Endothelial cell of umbilical vein (primary cell): Measurements from ENCODE around the gene FARP1. TPM values are rescaled to one million over a fixed set of nuclear protein-coding genes. Genes with fewer than 3 reads are reported as not detected.

ENCODE experiments used
- BruUV-seq: library from RNA; stranded (reverse); fragments of 400-500 nt; replicated peaks from 2 replicates; lab custom pipeline; 2021; lab: Mats Ljungman, UMichigan
- CTCF ChIA-PET: fragments of 300-600, 350-600 bp; sonication (Branson Sonifier 250); formaldehyde crosslinking; loops from one replicate; lab custom pipeline; 2021; ENCODE audit warnings: antibody characterized with exemption, inconsistent platforms; lab: Charles Lee
- POLR2A ChIA-PET: fragments of 300-600, 350-600 bp; sonication (Branson Sonifier 250); formaldehyde crosslinking; loops from one replicate; lab custom pipeline; 2021; ENCODE audit warnings: antibody characterized with exemption, inconsistent platforms; lab: Charles Lee
- DNase-seq: peaks from one replicate; pipeline ENCODE4 v3.0.0-alpha.2; 2011; ENCODE audit warnings: low read depth, low spot score
- FAIRE-seq: peaks from 2 replicates; lab custom pipeline; 2011; peaks lifted over from hg19 to GRCh38; lab: Jason Lieb, UNC
- H2AFZ ChIP-seq: 2 replicates; pipeline ENCODE4 v1.6.0; 2012; ENCODE audit warnings: low read depth, low read length, control low read depth, inconsistent platforms
- H3K27ac ChIP-seq: 2 replicates; pipeline ENCODE4 v1.5.1; 2011; ENCODE audit warnings: low read depth, mild to moderate bottlenecking, control low read depth, low read length, moderate library complexity; ENCODE audit not compliant: insufficient read depth
- H3K27me3 ChIP-seq, 2 experiments: 2 replicates each; pipeline versions ENCODE4 v1.6.0 to v1.6.1; 2011; ENCODE audit warnings: low read length in 2 of 2, mixed read lengths in 1 of 2; ENCODE audit not compliant: control insufficient read depth in 2 of 2, insufficient read depth in 2 of 2
- H3K36me3 ChIP-seq, 2 experiments: 2 replicates in 1 of 2; 3 replicates in 1 of 2; pipeline ENCODE4 v1.5.1; 2011; ENCODE audit warnings: low read length in 2 of 2, mild to moderate bottlenecking in 1 of 2, moderate library complexity in 1 of 2; ENCODE audit not compliant: control insufficient read depth in 2 of 2, insufficient read depth in 2 of 2; ENCODE audit errors: extremely low read depth in 1 of 2
- H3K4me1 ChIP-seq: 3 replicates; pipeline ENCODE4 v1.5.1; 2011; ENCODE audit warnings: mild to moderate bottlenecking, low read length; ENCODE audit not compliant: control insufficient read depth, insufficient read depth; ENCODE audit errors: extremely low read depth
- H3K4me2 ChIP-seq: 2 replicates; pipeline ENCODE4 v1.6.1; 2011; ENCODE audit warnings: low read length, control low read depth, mixed read lengths; ENCODE audit not compliant: insufficient read depth
- H3K4me3 ChIP-seq, 3 experiments: fragments of 200-600 bp in 1 of 3; sonication (generic), shearing (Covaris generic) in 1 of 3; replicated peaks in 1 of 3; 2 replicates each; pipeline ENCODE4 v1.5.1; 2011 to 2016; ENCODE audit warnings: control low read depth in 3 of 3, low read length in 3 of 3, mild to moderate bottlenecking in 2 of 3, inconsistent platforms in 1 of 3, low read depth in 1 of 3, moderate library complexity in 1 of 3; ENCODE audit not compliant: insufficient read depth in 1 of 3
- H3K79me2 ChIP-seq: 2 replicates; pipeline ENCODE4 v1.6.0; 2012; ENCODE audit warnings: low read length, inconsistent platforms; ENCODE audit not compliant: control insufficient read depth, insufficient read depth
- H3K9ac ChIP-seq: replicated peaks from 2 replicates; pipeline ENCODE3; 2011; ENCODE audit warnings: low read length, control low read depth; ENCODE audit not compliant: insufficient read depth; ENCODE audit errors: extremely low read depth
- H3K9me1 ChIP-seq: replicated peaks from 3 replicates; pipeline ENCODE4 v1.6.0; 2011; ENCODE audit warnings: mild to moderate bottlenecking, low read length; ENCODE audit not compliant: control insufficient read depth, insufficient read depth; ENCODE audit errors: extremely low read depth
- H3K9me3 ChIP-seq: replicated peaks from 2 replicates; pipeline ENCODE4 v1.5.1; 2012; ENCODE audit warnings: low read length, inconsistent platforms; ENCODE audit not compliant: control insufficient read depth, insufficient read depth
- H4K20me1 ChIP-seq: replicated peaks from 2 replicates; pipeline ENCODE3; 2011; ENCODE audit warnings: mild to moderate bottlenecking, low read length; ENCODE audit not compliant: control insufficient read depth, insufficient read depth; ENCODE audit errors: extremely low read depth
- EZH2 ChIP-seq: IDR thresholded peaks from 2 replicates; pipeline ENCODE4 v1.6.1; 2012; ENCODE audit warnings: borderline replicate concordance, low read depth, mild to moderate bottlenecking, moderate library complexity, low read length, inconsistent platforms; ENCODE audit not compliant: severe bottlenecking
- FOS ChIP-seq: IDR thresholded peaks from 2 replicates; pipeline ENCODE4 v1.6.1; 2011; ENCODE audit warnings: mild to moderate bottlenecking, low read length, moderate library complexity, borderline replicate concordance; ENCODE audit not compliant: insufficient read depth
- GATA2 ChIP-seq: IDR thresholded peaks from 2 replicates; pipeline ENCODE4 v1.7.0; 2011; ENCODE audit warnings: low read depth, mild to moderate bottlenecking, moderate library complexity, mixed read lengths, low read length; ENCODE audit not compliant: insufficient read length, insufficient read depth
- JUN ChIP-seq: IDR thresholded peaks from 2 replicates; pipeline ENCODE4 v1.6.1; 2011; ENCODE audit warnings: borderline replicate concordance, low read depth; ENCODE audit not compliant: insufficient read length, insufficient read depth
- MAX ChIP-seq: IDR thresholded peaks from 2 replicates; pipeline ENCODE4 v1.6.1; 2011; ENCODE audit not compliant: insufficient read depth, insufficient read length
- MYC ChIP-seq: IDR thresholded peaks from one replicate; pipeline ENCODE4 v1.6.1; 2011; ENCODE audit warnings: mild to moderate bottlenecking, low read depth, low read length
- POLR2A ChIP-seq: IDR thresholded peaks from 2 replicates; pipeline ENCODE4 v1.6.1; 2012; ENCODE audit warnings: low read depth, mild to moderate bottlenecking, control low read depth, low read length
- POLR2AphosphoS5 ChIP-seq: IDR thresholded peaks from 2 replicates; pipeline ENCODE4 v1.6.1; 2012; ENCODE audit warnings: low read depth, mild to moderate bottlenecking, control low read depth, low read length, moderate library complexity; ENCODE audit not compliant: insufficient read depth
- dilution Hi-C: fragments of 300-500 bp; cut with MboI; formaldehyde crosslinking; loops from one replicate; pipeline ENCODE4 v1.15.0; 2019; ENCODE audit warnings: low sequenced_read_pairs; ENCODE audit not compliant: extremely low pct_ligation_motif_present
- intact Hi-C: fragments of 100-400 bp; cut with micrococcal nuclease; formaldehyde crosslinking; loops from one replicate; pipeline ENCODE4 v1.10.0; 2022
- polyA plus RNA-seq, 4 experiments: library from polyadenylated mRNA; depleted of rRNA in 3 of 4; stranded (reverse) in 3 of 4; unstranded in 1 of 4; fragments of >200 nt; gene quantifications; 2 replicates each; pipeline versions ENCODE4 v1.2.1 to v1.2.3, GENCODE V29; 2011 to 2012; ENCODE audit warnings: missing spikeins in 1 of 4
- total RNA-seq: library from RNA; stranded (reverse); gene quantifications from 2 replicates; pipeline ENCODE4 v1.2.3, GENCODE V29; 2021
- TF ChIP-seq, protein P1 (sequence below), 2 donors: IDR thresholded peaks; 1 replicate in 1 of 2; 2 replicates in 1 of 2; pipeline ENCODE4 v1.5.1; 2011; ENCODE audit warnings: low read length in 2 of 2, mild to moderate bottlenecking in 2 of 2, moderate library complexity in 2 of 2, control low read depth in 1 of 2, inconsistent platforms in 1 of 2, low read depth in 1 of 2; ENCODE audit not compliant: insufficient read depth in 1 of 2; ENCODE audit errors: extremely low read depth in 1 of 2

FARP1 gene
- total and polyA plus RNA-seq, 2 donors (not counting 3 experiments of a cell fraction or from before 2014, with no cell fraction given), result 19.0 to 77.7 TPM

DNA sequence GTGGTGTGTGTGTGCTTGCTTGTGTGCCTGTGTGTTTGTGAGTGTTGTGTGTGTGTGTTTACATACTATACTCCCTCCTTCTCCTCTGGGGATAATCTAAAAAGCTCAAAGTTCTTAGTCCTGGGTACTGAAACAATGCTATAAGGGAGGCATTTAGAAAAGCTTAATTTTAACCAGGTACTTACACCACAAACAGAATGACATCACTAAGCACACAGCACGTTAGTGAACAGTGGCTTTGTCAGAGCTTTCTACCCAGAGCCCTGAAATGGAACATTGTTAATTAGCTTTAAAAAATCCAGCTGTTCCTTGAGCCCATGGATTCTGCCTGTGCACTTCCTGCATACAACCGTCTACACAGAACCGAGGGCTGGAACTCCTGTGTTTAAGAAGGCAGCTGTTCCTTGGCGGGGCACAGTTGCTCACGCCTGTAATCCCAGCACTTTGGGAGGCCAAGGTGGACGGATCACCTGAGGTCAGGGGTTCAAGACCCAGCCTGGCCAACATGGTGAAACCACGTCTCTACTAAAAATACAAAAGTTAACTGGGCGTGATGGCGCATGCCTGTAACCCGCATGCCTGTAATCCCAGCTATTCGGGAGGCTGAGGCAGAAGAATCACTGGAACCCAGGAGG, 103.8 kb downstream of the FARP1 start:
- Histone ChIP-seq H3K36me3 (no peaks in the 10 kb centered on the region), H4K20me1 (no peaks in the 10 kb centered on the region), H3K9me1 (no peaks in the 10 kb centered on the region), H3K27me3 (no peaks in the 10 kb centered on the region), H3K9me3 (no peaks in the 10 kb centered on the region), H3K4me1 (no peaks in the 10 kb centered on the region), H3K4me3 (no peak overlapping the region), H3K9ac (no peak overlapping the region), H2AFZ (no peak overlapping the region), H3K79me2 (no peaks in the 10 kb centered on the region), H3K27ac (no peak overlapping the region), H3K4me2 (no peak overlapping the region)
- intact Hi-C loops (no loop called here), dilution Hi-C loops (no loop called here)
- ChIA-PET CTCF (interaction anchor here (0.8 kb wide), 1 partner anchor 23 kb away, joined by 3 read pairs; no protein-coding TSS in a partner anchor), POLR2A (no interaction called here)
- no TSS peak for BruUV-seq
- DNase-seq, result no peak
- TF ChIP-seq POLR2AphosphoS5, result no peak
- TF ChIP-seq MYC, result no peak
- no peak for TF ChIP-seq JUN
- TF ChIP-seq GATA2, result no peak
- TF ChIP-seq, protein P1, sequence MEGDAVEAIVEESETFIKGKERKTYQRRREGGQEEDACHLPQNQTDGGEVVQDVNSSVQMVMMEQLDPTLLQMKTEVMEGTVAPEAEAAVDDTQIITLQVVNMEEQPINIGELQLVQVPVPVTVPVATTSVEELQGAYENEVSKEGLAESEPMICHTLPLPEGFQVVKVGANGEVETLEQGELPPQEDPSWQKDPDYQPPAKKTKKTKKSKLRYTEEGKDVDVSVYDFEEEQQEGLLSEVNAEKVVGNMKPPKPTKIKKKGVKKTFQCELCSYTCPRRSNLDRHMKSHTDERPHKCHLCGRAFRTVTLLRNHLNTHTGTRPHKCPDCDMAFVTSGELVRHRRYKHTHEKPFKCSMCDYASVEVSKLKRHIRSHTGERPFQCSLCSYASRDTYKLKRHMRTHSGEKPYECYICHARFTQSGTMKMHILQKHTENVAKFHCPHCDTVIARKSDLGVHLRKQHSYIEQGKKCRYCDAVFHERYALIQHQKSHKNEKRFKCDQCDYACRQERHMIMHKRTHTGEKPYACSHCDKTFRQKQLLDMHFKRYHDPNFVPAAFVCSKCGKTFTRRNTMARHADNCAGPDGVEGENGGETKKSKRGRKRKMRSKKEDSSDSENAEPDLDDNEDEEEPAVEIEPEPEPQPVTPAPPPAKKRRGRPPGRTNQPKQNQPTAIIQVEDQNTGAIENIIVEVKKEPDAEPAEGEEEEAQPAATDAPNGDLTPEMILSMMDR (IDR thresholded peaks at IDR 0.05; ENCODE audit: extremely low read depth in 1 of 2, insufficient read depth in 1 of 2, low read depth in 1 of 2, low read length in 2 of 2), result no peak
- no peak for TF ChIP-seq MAX
- TF ChIP-seq EZH2, result no peak
- no peak for TF ChIP-seq POLR2A
- no peak for TF ChIP-seq FOS
- FAIRE-seq, result no peak
